ENCODE measurements around the gene PHIP.

- TF ChIP-seq POLR2A (IDR thresholded peaks at IDR 0.05) (no peak), CTCF (IDR thresholded peaks at IDR 0.05) (no peak), EP300 (IDR thresholded peaks at IDR 0.05) (no peak), POLR2AphosphoS5 (IDR thresholded peaks at IDR 0.05) (no peak)
Observed at GRCh38 chr6:78954740-78955139, 123.3 kb downstream of the PHIP start.

Data from upper lobe of left lung (tissue), 4 donors.